T-helper 2 cell treated with Interferon-gamma antibody and Interleukin-4, amounts not matched to agents 5 μg/mL and 100 μg/mL, for 36 hours (primary cell): ENCODE results near the gene OSCP1.

Source experiments
- DNase-seq: peaks from one replicate; pipeline ENCODE4 v3.0.0; 2021; ENCODE audit warnings: low spot score
- H3K27ac Mint-ChIP-seq: one replicate; pipeline ENCODE4 v1.8.0; 2021; ENCODE audit warnings: mild to moderate bottlenecking, mixed read lengths
- H3K27me3 Mint-ChIP-seq: one replicate; pipeline ENCODE4 v1.8.0; 2021; ENCODE audit warnings: low read depth, mixed read lengths
- H3K36me3 Mint-ChIP-seq: one replicate; pipeline ENCODE4 v1.8.0; 2021; ENCODE audit warnings: low read depth, mixed read lengths
- H3K4me1 Mint-ChIP-seq: one replicate; pipeline ENCODE4 v1.8.0; 2021; ENCODE audit warnings: low read depth, mixed read lengths
- H3K4me3 Mint-ChIP-seq: one replicate; pipeline ENCODE4 v1.8.0; 2022; ENCODE audit warnings: mild to moderate bottlenecking, moderate library complexity, mixed read lengths
- H3K9me3 Mint-ChIP-seq: one replicate; pipeline ENCODE4 v1.8.0; 2021; ENCODE audit warnings: mixed read lengths

OSCP1 gene

DNA sequence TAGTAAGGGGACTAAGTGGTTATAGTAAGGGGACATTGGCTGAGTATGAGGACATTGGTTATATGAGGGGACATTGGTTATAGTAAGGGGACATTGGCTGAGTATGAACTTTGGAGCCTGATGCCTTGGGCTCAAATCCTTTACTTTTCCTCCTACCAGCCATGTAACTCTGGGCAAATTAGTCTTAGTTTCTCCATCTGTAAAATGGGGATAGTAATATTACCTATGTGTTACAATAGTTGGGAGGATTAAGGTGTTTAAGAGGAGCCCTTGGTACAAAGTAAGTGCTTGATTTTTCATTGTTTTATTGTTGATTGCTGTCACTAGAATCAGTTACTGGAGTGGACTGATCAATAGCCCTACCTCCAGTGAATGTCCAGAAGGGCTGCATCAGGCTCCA is 2.8 kb downstream of the OSCP1 start:
- Mint-ChIP-seq H3K36me3 (peaks cover 1% of the 10 kb centered on the region), H3K27ac (no peak overlapping the region), H3K4me1 (peaks cover 19% of the 10 kb centered on the region), H3K27me3 (peaks cover 4% of the 10 kb centered on the region), H3K4me3 (no peak overlapping the region), H3K9me3 (no peaks in the 10 kb centered on the region)
- no peak for DNase-seq

GRCh38 chr1:36446746-36447145 is 3.5 kb downstream of the OSCP1 start:
- Mint-ChIP-seq H3K36me3 (no peaks in the 10 kb centered on the region), H3K27me3 (peaks cover 4% of the 10 kb centered on the region), H3K4me3 (no peak overlapping the region), H3K9me3 (no peaks in the 10 kb centered on the region), H3K4me1 (peaks cover 18% of the 10 kb centered on the region), H3K27ac (no peak overlapping the region)
- no peak for DNase-seq

DNA sequence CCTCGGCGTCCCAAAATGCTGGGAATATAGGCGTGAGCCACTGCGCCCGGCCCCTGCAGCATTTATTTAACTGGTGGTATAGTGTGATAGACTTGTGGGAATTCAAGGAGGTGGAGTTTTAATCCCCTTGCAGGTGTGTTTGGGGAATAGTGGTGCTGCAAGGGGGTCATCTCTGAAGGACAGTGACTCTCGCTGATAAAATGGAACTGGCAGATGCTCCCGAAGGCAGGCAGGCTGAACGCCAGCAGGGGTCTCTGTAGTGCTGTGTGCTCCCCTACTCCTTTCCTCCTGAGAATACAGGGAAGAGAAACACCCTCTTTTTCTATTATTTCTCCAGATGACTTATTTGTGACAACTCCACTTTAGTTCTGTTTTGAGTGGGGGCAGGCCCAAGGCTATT is 4.0 kb downstream of the OSCP1 start:
- Mint-ChIP-seq H3K9me3 (no peaks in the 10 kb centered on the region), H3K36me3 (no peaks in the 10 kb centered on the region), H3K27me3 (peaks cover 4% of the 10 kb centered on the region), H3K27ac (no peak overlapping the region), H3K4me3 (no peak overlapping the region), H3K4me1 (peaks cover 14% of the 10 kb centered on the region)
- DNase-seq: peak; percentile 27

DNA sequence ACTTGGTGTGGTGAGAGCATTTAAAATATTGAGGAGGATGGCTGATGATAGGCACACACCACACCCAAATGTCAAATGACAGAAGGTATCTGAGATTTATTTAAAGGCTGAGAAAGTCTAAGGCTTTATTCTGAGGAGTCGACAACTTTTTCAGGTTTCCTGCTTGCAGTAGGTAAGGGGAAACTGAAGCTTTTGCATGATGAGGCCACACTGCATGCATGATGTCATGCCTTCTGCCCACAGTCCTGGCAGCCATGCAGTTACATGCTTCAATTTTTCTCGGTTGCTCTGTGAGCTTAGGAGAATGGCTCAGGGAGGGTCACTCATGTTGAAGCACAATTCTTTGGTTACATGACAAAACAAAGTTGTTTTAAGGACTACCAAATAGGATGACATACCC is 7.0 kb downstream of the OSCP1 start:
- Mint-ChIP-seq H3K4me3 (no peak overlapping the region), H3K27me3 (peaks cover 4% of the 10 kb centered on the region), H3K4me1 (peaks cover 8% of the 10 kb centered on the region), H3K36me3 (no peaks in the 10 kb centered on the region), H3K9me3 (no peaks in the 10 kb centered on the region), H3K27ac (no peak overlapping the region)
- no peak for DNase-seq

DNA sequence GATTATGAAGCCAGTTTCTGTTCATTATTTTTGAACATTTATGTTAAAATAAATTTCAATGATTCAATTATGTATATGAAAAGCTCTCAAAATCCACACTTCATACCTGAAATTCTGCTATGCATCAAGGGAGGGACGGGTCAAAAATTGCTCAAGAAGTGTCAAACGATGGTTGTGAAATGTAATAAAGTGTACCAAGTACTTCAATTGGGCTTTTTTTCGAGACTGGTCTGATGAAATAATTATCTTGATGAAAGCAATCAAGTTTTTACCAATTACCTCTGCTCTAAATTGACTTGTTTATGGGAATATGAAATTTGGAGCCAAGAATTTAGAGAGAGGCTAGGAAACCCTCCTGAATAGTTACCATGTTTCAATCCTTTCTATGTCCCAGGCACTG is 7.9 kb downstream of the OSCP1 start:
- no peak for DNase-seq
- Mint-ChIP-seq H3K36me3 (no peaks in the 10 kb centered on the region), H3K27me3 (peaks cover 4% of the 10 kb centered on the region), H3K4me3 (no peak overlapping the region), H3K27ac (no peak overlapping the region), H3K9me3 (no peaks in the 10 kb centered on the region), H3K4me1 (peaks cover 8% of the 10 kb centered on the region)

GRCh38 chr1:36440646-36441045 is 9.6 kb downstream of the OSCP1 start:
- no peaks in the 10 kb centered on the region for H3K4me1 Mint-ChIP-seq
- H3K27me3 Mint-ChIP-seq: peaks cover 4% of the 10 kb centered on the region
- H3K27ac Mint-ChIP-seq: no peak overlapping the region
- H3K9me3 Mint-ChIP-seq: no peaks in the 10 kb centered on the region
- no peak overlapping the region for H3K4me3 Mint-ChIP-seq
- no peak for DNase-seq
- H3K36me3 Mint-ChIP-seq: no peaks in the 10 kb centered on the region

- DNase-seq: no peak
- peaks cover 4% of the 10 kb centered on the region for H3K27me3 Mint-ChIP-seq
- no peaks in the 10 kb centered on the region for H3K4me1 Mint-ChIP-seq
- H3K27ac Mint-ChIP-seq: no peak overlapping the region
- H3K36me3 Mint-ChIP-seq: no peaks in the 10 kb centered on the region
- no peak overlapping the region for H3K4me3 Mint-ChIP-seq
- no peaks in the 10 kb centered on the region for H3K9me3 Mint-ChIP-seq
These were observed 10.2 kb downstream of the OSCP1 start for GRCh38 chr1:36440044-36440443.

- Mint-ChIP-seq H3K36me3 (no peaks in the 10 kb centered on the region), H3K9me3 (no peaks in the 10 kb centered on the region), H3K27ac (no peak overlapping the region), H3K27me3 (peaks cover under 1% of the 10 kb centered on the region), H3K4me1 (no peaks in the 10 kb centered on the region), H3K4me3 (no peak overlapping the region)
- DNase-seq: no peak
These were observed 11.5 kb downstream of the OSCP1 start for GRCh38 chr1:36438715-36439114.

- H3K27me3 Mint-ChIP-seq: no peaks in the 10 kb centered on the region
- no peak overlapping the region for H3K27ac Mint-ChIP-seq
- H3K36me3 Mint-ChIP-seq: no peaks in the 10 kb centered on the region
- no peak for DNase-seq
- no peak overlapping the region for H3K4me3 Mint-ChIP-seq
- H3K9me3 Mint-ChIP-seq: no peaks in the 10 kb centered on the region
- H3K4me1 Mint-ChIP-seq: no peaks in the 10 kb centered on the region
These were observed 13.4 kb downstream of the OSCP1 start for GRCh38 chr1:36436821-36437220.

GRCh38 chr1:36433102-36433501 is 17.1 kb downstream of the OSCP1 start:
- no peaks in the 10 kb centered on the region for H3K27me3 Mint-ChIP-seq
- no peak for DNase-seq
- no peaks in the 10 kb centered on the region for H3K36me3 Mint-ChIP-seq
- H3K9me3 Mint-ChIP-seq: no peaks in the 10 kb centered on the region
- H3K4me3 Mint-ChIP-seq: no peak overlapping the region
- H3K4me1 Mint-ChIP-seq: no peaks in the 10 kb centered on the region
- H3K27ac Mint-ChIP-seq: no peak overlapping the region

DNA sequence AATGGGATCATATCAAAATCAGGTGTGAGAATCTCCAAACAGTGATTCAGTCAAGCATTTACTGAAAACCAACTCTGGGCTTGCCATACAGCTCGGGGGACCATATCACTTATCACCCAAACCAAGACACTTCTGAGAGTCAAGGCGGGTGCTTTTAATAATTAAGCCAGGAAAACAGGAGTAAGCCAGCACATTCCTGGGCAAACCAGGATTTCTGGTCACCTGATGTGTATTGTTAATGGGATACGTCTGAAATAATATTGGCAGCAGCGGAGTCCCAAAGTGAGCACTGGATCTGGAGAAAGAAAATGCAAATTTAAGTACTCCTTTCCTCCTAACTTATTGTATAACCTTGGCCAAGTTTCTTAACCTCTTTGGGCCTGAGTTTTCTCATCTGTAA is 17.6 kb downstream of the OSCP1 start:
- DNase-seq: no peak
- no peak overlapping the region for H3K27ac Mint-ChIP-seq

GRCh38 chr1:36425791-36426190 is 24.5 kb downstream of the OSCP1 start:
- no peak overlapping the region for H3K27ac Mint-ChIP-seq
- H3K9me3 Mint-ChIP-seq: no peaks in the 10 kb centered on the region
- H3K4me1 Mint-ChIP-seq: peaks cover 7% of the 10 kb centered on the region
- H3K36me3 Mint-ChIP-seq: no peaks in the 10 kb centered on the region
- no peaks in the 10 kb centered on the region for H3K27me3 Mint-ChIP-seq
- no peak for DNase-seq
- no peak overlapping the region for H3K4me3 Mint-ChIP-seq

More for the DNA sequence above, 17.6 kb downstream of the OSCP1 start:
- Mint-ChIP-seq H3K4me1 (no peaks in the 10 kb centered on the region), H3K9me3 (no peaks in the 10 kb centered on the region), H3K4me3 (no peak overlapping the region), H3K36me3 (no peaks in the 10 kb centered on the region), H3K27me3 (no peaks in the 10 kb centered on the region)

DNA sequence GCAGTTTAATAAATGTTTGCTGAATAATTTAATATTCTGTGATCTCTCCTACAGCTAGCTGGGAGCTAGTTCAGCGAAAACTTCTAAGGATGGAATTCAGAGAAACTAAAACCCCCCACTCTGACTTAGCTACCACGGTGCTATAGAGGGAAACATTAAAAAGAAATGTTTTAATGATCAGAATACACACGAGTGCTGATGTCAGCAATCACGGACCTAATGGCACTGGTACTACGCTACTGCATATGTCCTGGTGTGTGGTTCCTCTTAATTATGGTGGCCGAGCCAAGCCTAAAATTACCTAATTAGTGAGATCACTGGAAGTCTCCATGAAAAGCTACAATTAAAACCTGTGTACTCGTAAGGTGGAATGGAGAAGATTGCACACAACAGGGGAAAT is 28.6 kb downstream of the OSCP1 start:
- no peak for DNase-seq
- Mint-ChIP-seq H3K27ac (no peak overlapping the region), H3K9me3 (no peaks in the 10 kb centered on the region), H3K4me3 (no peak overlapping the region), H3K4me1 (peaks cover 13% of the 10 kb centered on the region), H3K36me3 (no peaks in the 10 kb centered on the region), H3K27me3 (no peaks in the 10 kb centered on the region)

GRCh38 chr1:36420836-36421317 is 29.4 kb downstream of the OSCP1 start:
- peak; percentile 82 for DNase-seq
- H3K27ac Mint-ChIP-seq: peak overlapping the region; percentile 82
- H3K27me3 Mint-ChIP-seq: no peaks in the 10 kb centered on the region
- no peaks in the 10 kb centered on the region for H3K36me3 Mint-ChIP-seq
- no peaks in the 10 kb centered on the region for H3K9me3 Mint-ChIP-seq
- H3K4me1 Mint-ChIP-seq: peaks cover 13% of the 10 kb centered on the region
- peak overlapping the region; percentile 47 for H3K4me3 Mint-ChIP-seq

DNA sequence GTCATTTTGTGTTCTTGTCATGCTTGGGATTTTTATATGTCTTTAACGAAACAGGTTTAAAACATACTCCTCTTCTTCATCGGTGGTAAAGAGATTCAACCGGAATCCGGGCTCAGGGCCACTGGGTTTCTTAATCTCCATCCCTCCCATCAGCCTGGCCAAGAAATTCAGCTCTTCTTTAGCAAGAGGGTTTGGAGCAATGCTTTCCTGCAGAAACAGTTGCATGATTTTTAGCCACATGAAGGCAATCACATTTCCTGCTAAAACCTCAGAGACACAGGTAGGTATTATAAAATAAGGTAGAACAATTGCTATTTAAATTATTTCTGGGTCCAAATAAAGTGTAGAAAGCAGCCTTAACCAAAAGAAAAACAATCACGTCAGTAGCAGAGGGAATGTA is 29.8 kb downstream of the OSCP1 start:
- H3K36me3 Mint-ChIP-seq: no peaks in the 10 kb centered on the region
- peak overlapping the region; percentile 82 for H3K27ac Mint-ChIP-seq
- H3K9me3 Mint-ChIP-seq: no peaks in the 10 kb centered on the region
- no peak for DNase-seq
- H3K4me1 Mint-ChIP-seq: peaks cover 13% of the 10 kb centered on the region
- H3K4me3 Mint-ChIP-seq: peak overlapping the region; percentile 47
- no peaks in the 10 kb centered on the region for H3K27me3 Mint-ChIP-seq
